ENCODE data around the gene DNAJB8.

DNAJB8 gene

DNA sequence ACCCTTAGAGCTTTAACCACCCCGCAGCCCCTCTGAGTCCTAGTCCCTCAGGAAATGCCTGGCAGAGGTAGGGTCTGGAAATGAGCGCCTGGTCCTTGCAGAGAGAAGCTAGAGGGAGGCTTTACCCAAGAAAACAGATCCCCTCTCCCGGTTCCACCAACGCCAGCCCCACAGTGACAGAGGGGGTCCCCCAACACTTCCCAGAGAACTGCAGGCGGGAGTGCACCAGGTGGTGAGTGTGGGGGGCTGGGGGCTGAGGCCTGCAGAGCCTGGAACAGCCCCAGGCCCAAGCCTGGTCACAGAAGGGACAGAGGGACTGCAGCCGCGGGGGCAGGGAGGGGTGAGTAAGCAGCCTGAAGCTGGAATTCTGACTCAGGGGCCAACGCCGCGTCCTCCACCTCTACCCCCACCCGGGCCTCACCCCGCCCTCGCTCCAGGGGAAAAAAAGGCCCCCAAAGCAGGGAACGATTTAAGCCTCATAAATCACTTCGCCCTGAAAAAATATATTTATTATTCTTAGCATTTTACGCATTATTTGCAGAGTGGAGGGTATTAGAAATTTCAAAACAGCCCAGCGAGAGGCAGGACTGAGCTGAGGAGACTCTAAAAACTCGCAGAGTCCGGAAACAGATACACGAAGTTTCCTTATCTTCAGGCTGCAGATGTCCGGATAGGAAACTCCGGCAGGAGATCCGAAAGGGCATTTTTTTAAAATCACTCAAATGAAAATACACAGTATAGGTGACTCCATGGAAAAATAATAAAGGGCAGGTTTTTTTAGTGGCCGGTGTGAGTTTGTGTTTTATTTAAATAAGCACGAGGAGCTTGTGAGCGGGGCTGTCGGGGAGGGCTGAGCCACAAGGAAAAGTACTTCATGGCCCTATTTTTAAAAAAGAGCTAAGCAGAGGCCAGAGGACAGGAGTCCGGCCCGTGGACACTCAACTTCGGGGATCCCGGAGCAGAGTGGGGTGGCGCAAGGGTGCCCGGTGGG is 16.3 kb upstream of the DNAJB8 start:
- DNase-seq: no peak

DNA sequence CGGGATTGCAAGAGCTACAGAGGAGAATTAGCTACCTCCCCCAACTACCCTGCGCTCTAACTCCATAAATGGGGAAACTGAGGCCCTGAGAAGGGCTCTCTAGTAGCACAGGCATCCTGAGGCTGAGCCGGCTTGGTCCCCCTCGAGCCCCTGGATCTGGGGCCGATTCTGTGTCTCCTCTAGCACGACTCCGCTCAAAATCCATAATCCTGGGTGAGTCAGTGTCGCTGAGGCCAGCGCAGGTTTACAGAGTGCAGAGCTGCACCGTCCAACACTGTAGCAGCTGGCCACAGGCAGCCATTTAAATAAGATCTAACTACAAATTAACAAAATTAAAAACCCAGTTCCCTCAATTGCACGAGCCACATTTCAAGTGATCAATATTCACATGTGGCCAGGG is 15.5 kb upstream of the DNAJB8 start:
- DNase-seq: no peak

DNA sequence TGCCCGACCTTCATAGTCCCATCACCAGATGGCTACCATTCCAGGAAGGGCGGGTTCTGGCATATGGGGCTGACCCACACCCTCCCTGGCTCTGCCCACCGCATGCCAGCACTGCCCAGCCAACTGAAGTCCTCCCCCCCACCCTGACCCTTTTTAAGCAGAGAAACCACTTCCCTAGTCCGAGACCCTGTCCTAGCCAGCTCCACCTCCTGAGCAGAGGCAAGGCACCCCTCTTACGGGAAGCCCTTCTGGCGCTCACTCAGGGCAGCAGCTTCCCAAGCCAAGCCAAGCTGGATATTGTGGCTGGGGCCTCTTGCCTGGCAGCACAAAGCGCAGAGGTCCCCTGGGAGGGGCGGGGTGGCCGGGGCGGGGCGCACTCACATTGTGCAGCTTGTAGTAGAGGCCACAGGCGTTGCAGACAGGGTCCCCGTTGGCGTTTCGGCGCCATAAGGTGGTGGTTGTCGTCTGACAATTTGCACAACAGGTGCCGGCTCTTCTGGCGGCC is 14.8 kb upstream of the DNAJB8 start:
- no peak for DNase-seq

DNA sequence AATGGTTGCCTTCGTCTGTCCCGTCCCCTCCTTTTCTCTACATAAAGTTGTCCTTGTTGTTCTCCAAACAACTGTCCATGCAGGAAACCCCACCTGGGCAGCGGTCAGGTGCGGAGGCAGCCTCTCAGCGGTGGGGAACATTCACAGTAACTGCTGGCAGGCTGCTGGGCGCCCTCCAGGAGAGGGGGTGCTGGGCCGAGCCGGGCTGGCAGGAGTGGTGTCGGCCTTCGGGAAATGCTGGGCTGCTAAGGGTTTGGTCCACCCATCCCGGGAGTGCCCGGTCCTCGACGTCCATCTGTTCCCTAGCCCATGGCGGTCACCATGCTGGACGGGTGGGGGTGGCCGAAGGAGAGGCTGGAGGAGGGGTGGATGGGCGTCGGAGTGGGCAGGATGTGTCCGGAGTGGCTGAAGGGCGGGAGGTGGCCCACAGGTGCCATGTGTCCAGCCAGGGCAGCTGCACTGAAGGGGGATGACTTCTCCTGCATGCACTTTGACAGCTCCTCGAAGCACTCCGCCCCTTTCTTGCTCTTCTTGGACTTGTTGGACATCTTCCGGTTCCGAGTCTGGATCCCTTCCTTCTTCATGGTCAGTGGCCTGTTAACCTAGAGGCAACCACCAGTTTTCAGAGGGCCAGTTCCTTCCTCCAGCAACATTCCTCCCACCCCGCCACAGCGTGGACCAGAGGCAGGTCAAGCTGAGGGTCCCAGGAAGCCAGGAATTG is 14.2 kb upstream of the DNAJB8 start:
- DNase-seq: no peak

DNA sequence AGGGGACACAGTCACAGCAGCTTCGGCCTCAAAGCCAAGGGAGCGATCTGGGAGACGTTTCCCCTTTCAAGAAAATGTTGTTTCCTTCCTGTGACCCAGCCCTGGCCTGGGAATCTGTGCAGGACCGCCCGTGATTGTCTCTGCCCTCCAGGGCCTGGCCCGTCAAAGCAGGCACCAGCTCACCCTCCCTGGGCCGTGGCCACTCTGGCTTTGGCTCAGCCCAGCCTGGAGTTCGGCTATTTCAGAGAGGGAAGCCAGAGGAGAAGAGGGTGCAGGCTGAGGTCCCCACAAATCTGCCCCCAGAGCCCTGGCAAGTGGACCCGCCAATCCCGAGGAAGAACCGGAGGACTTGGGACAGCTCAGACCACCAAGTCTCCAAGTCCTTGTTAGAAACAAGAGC is 13.6 kb upstream of the DNAJB8 start:
- no peak for DNase-seq

DNA sequence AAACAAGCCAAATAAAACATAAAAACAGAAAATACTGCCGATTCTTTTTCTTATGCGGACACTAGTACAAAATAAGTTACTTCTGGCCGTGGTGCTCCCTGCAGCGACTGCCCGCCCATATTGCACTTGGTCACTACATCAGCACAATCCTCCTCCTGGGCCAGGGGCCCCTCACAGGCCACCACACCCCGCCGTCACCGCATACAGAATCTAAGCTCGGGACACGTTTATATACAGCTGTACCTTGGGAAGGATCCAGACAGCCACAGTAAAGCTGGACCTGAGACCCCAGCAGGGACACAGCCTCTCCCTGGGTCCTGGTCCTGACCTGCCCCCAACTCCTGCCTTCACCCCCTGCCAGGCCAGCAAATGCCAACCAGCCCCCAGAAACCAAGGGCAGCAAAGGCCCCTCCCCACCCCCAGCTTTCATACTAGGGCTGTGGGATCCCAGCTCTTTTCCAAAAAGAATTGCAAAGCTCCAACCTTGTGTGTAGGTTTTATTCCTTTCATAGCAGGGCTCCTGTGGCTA is 12.9 kb upstream of the DNAJB8 start:
- DNase-seq: no peak

DNA sequence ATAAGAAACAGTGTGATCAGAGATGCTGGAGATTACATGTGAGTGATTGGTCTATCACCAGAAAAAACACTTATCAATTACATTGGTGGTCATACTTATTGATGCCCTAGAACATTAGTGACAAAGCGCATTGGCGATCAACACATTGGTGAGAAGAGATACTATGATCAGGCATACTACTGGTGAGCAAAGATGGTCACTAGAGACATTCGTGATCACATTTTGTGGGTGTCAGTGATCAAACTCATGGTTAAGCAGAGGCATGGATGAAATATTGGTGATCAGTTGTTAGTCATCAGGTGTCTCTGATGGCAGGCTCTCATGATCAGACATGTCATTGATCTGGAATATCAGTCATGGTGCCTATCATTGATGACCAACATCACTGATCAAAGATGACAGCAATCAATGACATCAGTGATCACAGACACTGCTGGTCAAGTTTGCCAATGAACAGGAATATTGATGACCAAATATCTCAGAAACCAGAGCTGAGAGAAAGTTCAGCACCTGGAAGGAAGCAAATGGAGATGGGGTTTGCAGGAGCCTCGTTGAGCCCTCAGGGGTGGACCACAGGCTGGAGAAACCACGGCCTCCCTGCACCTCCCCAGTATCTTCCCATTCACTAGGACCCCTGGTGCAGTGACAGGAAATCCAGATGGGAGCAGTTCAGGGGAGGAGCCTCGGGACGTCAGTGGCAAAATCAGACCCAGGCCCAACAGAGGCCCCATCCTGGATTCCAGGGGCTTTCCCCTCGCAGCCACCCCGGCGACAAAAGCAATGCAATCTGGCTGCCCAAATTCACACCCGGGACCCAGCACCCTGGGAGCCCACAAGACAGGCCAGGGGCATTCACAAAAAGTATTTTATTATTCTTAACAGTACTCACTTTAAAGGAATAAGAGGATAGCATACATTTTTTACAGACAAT is 12.2 kb upstream of the DNAJB8 start:
- no peak for DNase-seq

DNA sequence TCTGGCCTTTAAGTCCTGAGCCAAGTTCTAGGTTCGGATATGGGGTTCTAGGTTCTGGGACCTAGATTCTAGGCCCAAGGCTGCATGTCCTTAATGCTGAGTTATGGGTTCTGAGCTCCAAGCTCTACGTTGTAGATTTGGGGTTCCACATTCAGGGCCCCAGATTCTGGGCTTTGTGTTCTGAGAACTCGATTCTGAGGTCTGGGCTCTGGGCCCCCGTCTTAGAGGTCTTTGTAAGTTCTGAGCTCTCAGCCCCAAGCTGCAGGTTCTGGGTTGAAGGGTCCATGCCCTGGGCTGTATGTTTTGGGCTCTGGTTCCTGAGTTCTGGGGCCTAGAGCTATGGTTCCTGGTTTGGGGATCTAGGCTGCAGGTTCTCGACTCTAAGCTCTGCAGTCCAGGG is 10.0 kb upstream of the DNAJB8 start:
- DNase-seq: no peak

DNA sequence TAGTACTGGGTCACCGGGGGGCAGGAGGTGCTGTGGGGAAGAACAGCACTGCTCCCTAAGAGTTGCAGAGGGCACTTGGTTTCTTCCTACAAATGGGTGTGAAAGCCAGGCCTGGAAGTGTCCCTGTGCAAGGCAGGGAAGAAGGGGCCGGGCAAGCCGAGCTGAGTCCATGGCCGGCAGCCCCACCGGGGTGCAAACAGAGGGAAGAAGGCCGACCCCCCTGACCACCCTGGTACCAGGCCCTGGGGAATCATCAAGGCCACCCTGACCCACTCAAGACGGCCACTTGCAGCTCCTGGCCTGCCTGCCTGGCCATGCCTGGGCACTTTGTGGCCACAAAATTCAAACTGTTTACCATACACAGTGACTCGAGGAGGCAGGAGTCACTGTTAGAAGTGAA is 8.7 kb upstream of the DNAJB8 start:
- DNase-seq: no peak

DNA sequence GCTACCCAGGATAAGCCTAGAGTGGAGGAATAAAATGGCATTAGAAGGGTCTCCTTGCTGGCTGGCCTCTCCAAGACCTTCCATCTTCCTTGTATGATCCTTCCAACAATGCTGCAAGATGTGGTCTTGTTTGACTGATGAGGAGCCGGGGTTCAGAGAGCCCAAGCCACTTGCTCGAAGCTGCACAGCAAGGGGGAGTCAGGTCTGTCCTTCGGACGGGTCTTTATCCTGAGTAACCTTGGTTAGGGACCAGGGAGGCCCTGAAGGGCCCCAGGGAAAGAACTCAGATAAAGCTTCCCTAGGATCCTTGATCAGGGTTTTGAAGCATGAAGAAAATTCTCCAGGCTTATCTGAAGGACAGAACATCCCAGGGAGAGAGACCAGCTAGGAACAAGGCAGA is 7.0 kb upstream of the DNAJB8 start:
- DNase-seq: no peak

DNA sequence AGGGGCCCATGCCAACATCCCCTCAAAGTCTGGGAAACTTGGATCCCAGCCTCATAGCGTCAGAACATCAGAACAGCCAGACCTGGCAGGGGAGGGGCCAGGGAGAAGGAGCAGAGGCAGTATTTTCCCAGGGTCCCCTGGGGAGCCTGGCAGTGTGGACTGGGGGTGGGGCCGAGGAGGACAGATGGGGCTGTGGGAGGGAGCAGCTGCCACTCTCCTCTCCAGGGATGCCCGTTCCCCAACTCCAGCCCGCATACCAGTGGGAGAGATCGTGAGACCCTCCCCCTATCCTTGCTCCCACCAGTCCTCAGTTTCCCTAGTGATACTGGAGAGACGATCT is 6.5 kb upstream of the DNAJB8 start:
- DNase-seq: no peak

DNA sequence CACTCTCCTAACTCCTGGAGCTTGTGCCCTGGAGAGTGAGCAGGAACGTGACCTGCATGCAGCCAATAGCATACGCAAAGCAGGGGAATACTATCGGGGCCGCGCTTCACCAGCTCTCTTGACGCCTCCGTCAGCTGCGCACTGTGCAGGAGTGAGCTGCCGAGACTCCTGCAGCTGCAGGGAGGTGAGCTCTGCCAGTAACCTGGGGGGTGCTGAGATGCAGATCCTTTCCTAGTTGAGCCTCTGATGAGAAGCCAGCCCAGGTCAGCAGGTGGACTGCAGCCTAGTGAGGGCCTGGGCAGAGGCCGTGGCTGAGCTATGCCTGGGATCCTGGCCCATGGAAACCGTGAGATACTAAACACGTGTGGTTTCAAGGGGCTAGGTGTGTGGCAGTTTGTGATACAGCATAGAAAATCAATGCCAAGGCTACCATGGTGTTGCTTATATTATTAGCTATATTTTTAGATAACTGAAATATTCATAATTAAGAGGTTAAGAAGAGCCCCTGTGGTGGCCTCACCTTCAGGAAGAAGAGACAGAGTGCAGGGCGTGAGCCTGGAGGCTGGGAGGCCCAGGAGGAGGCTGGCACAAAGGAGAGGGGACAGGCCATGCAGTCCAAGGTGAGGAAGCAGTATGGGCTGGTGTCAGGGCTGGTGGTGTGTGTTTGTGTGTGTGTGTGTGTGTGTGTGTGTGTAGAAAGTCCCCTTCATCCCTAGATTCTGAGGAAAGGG is 5.9 kb upstream of the DNAJB8 start:
- no peak for DNase-seq

DNA sequence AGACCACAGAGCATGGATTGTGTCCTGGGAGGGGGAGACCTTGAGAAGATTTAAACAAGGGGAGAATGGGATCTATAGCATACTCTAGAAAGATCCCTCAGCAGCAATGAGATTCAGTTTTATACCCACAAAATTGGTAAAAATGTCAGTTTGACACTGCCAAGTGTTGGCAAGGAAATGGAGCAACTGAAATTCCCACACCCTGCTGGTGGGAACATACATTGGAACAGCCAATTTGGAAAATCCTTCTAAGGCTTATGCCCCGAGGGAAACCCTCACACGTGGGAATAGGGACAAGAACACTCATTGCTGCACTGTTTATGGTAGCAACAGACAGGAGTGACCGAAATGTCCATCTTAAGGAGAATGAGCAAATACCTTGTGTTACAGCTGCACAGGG is 5.0 kb upstream of the DNAJB8 start:
- no peak for DNase-seq

DNA sequence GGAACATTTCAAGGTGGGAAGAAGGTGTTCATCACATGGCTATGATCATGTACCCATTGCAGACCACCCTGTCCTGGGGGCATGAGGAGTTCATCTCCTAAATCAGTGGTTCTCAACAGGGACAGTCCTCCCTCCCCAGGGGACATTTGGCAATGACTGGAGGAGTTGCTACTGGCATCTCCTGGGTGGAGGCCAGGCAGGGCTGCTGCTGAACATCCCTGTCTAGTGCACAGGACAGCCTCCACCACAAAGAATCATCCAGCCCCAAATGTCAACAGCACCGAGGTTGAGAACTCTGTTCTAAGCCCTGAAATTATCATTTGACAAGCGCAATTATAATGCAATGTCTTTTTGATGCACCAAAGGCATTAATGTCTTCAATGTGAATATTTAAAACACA is 4.4 kb upstream of the DNAJB8 start:
- DNase-seq: no peak

DNA sequence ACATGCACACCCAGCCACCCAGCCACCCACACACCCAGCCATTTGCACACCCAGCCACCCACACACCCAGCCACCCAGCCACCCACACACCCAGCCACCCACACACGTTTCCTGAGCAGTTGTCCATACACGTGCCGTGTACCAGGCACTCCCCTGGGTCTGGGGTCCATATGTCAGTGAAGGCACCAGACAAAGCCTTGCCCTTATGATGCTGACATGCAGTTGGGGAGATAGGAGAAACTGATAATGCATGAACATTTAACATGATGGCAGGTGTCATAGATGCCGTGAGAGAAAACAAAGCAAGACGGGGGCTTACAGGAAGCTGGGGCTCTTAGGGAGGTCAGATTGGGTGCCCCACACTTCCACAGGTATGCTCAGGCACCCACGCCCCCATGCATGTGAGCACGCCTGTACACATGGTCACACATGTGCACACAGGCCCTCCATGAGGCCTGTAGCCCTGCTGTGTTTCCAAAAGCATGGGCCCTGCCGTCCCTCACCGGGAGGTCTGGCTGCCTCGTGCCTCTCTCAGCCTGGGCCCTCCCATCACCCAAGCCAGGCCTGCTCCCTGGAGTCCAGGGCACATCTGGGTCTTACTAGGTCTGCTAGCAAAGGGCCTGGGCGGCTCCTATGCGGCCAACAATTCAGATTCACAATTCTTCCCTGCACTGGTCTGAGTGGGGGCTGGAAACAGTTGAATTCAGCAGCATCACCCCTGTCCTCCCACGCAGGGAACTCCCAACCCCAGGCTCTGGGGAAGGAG is 3.6 kb upstream of the DNAJB8 start:
- DNase-seq: no peak

DNA sequence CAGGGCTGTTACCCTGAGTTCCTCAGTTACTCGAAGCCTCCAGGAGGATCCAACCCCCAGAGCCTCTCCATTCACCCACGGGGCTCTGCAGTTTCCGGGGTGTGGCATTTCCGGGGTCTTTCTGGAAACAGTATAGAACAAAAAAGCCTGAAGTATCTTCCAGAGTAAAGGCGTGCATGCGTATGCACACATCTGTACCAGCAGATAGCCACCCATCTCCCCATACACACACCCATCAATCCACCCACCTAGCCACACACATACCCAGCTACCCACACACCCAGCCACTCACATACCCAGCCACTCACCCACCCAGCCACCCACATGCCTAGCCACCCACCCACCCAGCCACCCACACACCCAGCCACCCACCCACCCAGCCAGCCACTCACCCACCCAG is 2.9 kb upstream of the DNAJB8 start:
- DNase-seq: no peak

DNA sequence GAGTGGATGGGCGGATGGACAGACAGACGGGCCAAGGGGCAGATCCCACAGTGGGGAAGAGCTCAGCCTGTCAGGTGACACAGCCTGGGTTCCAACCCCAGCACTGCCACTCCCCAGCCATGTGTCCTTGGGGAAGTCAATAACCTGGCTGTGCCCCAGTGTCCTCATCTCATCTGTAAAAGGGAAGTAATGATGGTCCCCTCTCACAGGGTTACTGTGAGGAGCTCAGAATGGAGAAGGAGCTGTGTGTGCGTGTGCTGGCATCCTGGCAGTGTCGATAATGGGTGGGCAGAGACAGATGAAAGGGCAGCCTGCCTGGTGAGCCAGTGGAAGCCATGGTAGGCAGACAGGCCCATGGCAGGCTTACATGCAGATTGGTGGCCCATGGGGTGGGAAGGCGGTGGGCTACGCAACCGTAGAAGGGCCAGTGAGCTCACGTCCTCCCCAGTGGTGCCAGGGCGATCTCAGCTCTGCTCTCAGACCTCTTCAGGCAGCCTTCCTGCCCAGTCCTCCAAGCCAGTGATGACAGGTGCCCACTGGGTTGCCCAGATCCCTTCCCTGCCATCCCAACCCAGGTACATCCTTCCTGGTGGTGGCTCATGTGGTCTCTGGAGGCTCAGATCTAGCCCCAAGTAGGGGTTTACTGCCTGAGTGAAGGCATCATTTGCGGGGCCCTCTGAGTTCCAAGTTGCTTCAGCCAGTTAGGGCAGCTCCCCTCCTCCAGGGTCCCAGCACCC is 2.3 kb upstream of the DNAJB8 start:
- no peak for DNase-seq

DNA sequence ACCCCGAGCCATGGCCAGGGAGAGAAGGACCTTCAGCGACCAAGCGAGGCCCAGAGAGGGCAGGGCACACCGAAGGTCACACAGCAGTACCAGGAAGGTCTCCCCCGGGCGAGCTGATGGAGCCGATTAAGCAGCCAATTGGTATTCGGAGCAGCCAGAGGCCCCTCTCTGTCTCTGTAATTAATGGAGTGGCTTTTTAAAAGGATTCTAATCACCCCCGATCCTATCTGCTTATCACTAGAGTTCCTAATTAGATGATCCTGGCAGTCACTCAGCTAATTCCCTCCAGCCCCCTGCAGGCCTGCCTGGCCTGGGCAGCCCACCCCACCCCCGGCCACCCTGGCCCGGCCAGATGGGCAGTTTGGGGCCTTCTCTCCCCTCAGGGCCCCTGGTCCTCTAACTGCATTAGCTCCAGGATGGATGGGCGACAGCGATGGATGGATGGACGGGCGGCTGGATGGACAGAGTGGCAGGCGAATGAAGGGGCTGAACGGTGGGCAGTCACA is 1.6 kb upstream of the DNAJB8 start:
- no peak for DNase-seq

DNA sequence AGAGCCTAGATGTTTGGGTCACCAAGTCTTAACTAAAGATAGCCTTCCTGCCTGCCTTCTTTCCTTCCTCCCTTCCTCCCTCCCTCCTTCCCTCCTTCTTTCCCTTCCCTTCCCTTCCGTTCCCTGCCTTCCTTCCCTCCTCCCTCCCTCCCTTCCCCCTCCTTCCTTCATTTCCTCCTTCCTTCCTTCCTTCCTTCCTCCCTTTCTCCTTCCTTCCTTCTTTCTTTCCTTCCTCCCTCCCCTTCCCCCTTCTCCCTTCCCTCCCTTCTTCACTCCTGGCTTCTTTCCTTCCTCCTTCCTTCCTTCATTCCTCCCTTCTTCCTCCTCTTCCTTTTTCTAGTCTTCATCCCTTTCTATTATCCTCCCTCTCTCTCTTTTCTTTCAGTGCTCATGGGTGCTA is 2.0 kb downstream of the DNAJB8 start:
- no peak for DNase-seq

DNA sequence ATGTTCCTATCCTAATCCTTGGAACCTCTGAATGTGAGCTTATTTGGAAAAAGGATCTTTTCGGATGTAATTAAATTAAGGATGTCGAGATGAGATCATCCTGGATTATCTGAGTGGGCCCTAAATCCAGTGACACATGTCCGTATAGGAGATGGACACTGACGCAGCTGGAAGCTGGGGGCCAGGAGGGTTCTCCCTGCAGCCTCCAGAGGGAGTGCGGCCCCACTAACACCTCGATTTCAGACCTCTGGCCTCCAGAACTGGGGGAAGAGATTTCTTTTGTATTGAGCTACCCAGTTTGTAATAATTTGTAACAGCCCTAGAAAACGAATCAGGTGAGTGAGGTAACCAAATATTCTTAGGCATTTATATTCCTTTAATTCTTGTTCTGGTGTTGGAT is 2.5 kb downstream of the DNAJB8 start:
- no peak for DNase-seq

Measured in inflammatory macrophage treated with lipopolysaccharide for 1 hour (primary cell).